GM12878 (cell line): ENCODE measurements around the gene FCRL6. TPM values are rescaled to one million over a fixed set of nuclear protein-coding genes. Genes with fewer than 3 reads are reported as not detected.

ENCODE experiments used
- ATAC-seq: fragments of 200-7000 bp; cut with Tn5 transposase; 3 replicates; pipeline ENCODE4 v1.9.1; 2020; ENCODE audit warnings: mild to moderate bottlenecking, moderate library complexity
- BruUV-seq: library from RNA; stranded (reverse); fragments of 400-500 nt; replicated peaks from 2 replicates; lab custom pipeline; 2021; lab: Mats Ljungman, UMichigan
- CTCF ChIA-PET: fragments of 300-600 bp; sonication (Branson Sonifier 250); formaldehyde crosslinking; extraction: SDS; loops from one replicate; lab custom pipeline; 2021; ENCODE audit warnings: inconsistent platforms; lab: Yijun Ruan, JAX
- POLR2A ChIA-PET: fragments of 350-600 bp; formaldehyde crosslinking; extraction: SDS; loops from one replicate; lab custom pipeline; 2021; ENCODE audit warnings: inconsistent platforms; lab: Charles Lee
- RAD21 ChIA-PET: fragments of 300-600 bp; sonication (Branson Sonifier 250); formaldehyde crosslinking; loops from one replicate; lab custom pipeline; 2023; ENCODE audit warnings: antibody characterized with exemption; ENCODE audit not compliant: unreplicated experiment; lab: Charles Lee
- SMC1A ChIA-PET: fragments of 300-600 bp; sonication (Branson Sonifier 250); formaldehyde crosslinking; loops from one replicate; lab custom pipeline; 2023; ENCODE audit not compliant: unreplicated experiment, uncharacterized antibody; lab: Charles Lee
- DNase-seq: peaks from one replicate; pipeline ENCODE4 v3.0.0-alpha.2; 2011; ENCODE audit warnings: low read depth, low spot score
- FAIRE-seq: peaks from 3 replicates; lab custom pipeline; 2011; peaks lifted over from hg19 to GRCh38; lab: Jason Lieb, UNC
- H2AFZ ChIP-seq: 2 replicates; pipeline ENCODE4 v1.6.0; 2011; ENCODE audit warnings: low read depth, low read length, control low read depth; ENCODE audit not compliant: control insufficient read depth
- H3K27ac ChIP-seq: 2 replicates; pipeline ENCODE4 v1.5.1; 2011; ENCODE audit warnings: control low read depth; ENCODE audit not compliant: control insufficient read depth, insufficient read depth
- H3K27me3 ChIP-seq, 2 experiments: replicated peaks in 1 of 2; 2 replicates each; pipeline versions ENCODE4 v1.6.0 to v1.6.1; 2011; ENCODE audit warnings: low read length in 1 of 2; ENCODE audit not compliant: control insufficient read depth in 2 of 2, insufficient read depth in 2 of 2
- H3K36me3 ChIP-seq, 2 experiments: 2 replicates each; pipeline ENCODE4 v1.5.1; 2011; ENCODE audit warnings: low read length in 1 of 2; ENCODE audit not compliant: control insufficient read depth in 2 of 2, insufficient read depth in 2 of 2
- H3K4me1 ChIP-seq: 2 replicates; pipeline ENCODE4 v1.6.1; 2011; ENCODE audit warnings: mild to moderate bottlenecking, low read length, moderate library complexity, mixed read lengths; ENCODE audit not compliant: control insufficient read depth, insufficient read depth
- H3K4me2 ChIP-seq: 2 replicates; pipeline ENCODE4 v1.6.0; 2011; ENCODE audit warnings: control low read depth; ENCODE audit not compliant: control insufficient read depth, insufficient read depth
- H3K4me3 ChIP-seq: fragments of 200-600 bp; sonication (generic); 2 replicates; pipeline ENCODE4 v1.5.1; 2016
- H3K79me2 ChIP-seq: 2 replicates; pipeline ENCODE4 v1.6.0; 2011; ENCODE audit warnings: low read length; ENCODE audit not compliant: control insufficient read depth, insufficient read depth
- H3K9ac ChIP-seq: 2 replicates; pipeline ENCODE4 v1.8.0; 2011; ENCODE audit warnings: low read length, control low read depth, mixed read lengths; ENCODE audit not compliant: control insufficient read depth, insufficient read depth
- H3K9me3 ChIP-seq: replicated peaks from 3 replicates; pipeline ENCODE4 v1.5.1; 2011; ENCODE audit warnings: mild to moderate bottlenecking, low read length; ENCODE audit not compliant: control insufficient read depth, insufficient read depth
- H4K20me1 ChIP-seq: 2 replicates; pipeline ENCODE4 v1.6.0; 2011; ENCODE audit not compliant: control insufficient read depth, insufficient read depth
- BHLHE40 ChIP-seq, 2 experiments: fragments of 450-650 bp in 1 of 2; IDR thresholded peaks; 2 replicates each; pipeline ENCODE4 v1.6.1; 2011 to 2017; ENCODE audit warnings: low read depth in 2 of 2, borderline replicate concordance in 1 of 2, improper control_type of control experiment in 1 of 2, low read length in 1 of 2, mild to moderate bottlenecking in 1 of 2
- LARP7 ChIP-seq: fragments of 450-650 bp; IDR thresholded peaks from 2 replicates; pipeline ENCODE4 v1.6.1; 2017; ENCODE audit warnings: mild to moderate bottlenecking
- MEF2A ChIP-seq: IDR thresholded peaks from 2 replicates; pipeline ENCODE4 v1.6.1; 2011; ENCODE audit warnings: low read depth, mild to moderate bottlenecking, low read length, moderate library complexity; ENCODE audit not compliant: insufficient read depth
- RUNX3 ChIP-seq: IDR thresholded peaks from 2 replicates; pipeline ENCODE4 v1.6.1; 2012; ENCODE audit warnings: low read length, inconsistent platforms
- ZNF384 ChIP-seq: IDR thresholded peaks from 2 replicates; pipeline ENCODE4 v1.6.1; 2012; ENCODE audit warnings: low read depth, mild to moderate bottlenecking, low read length, improper control_type of control experiment, borderline replicate concordance
- WGBS: methylation state at CpG from one replicate; pipeline ENCODE4 v1.1.6; 2016; ENCODE audit warnings: low lambda C conversion rate; ENCODE audit not compliant: insufficient replicate concordance, insufficient coverage; ENCODE audit errors: missing lambda C conversion rate; 5-methylcytosine and 5-hydroxymethylcytosine counted together
- in situ Hi-C: fragments of 300-500 bp; cut with MboI; formaldehyde crosslinking; loops from 9 replicates; pipeline ENCODE4 v1.14.3; 2018; ENCODE audit warnings: mixed read lengths
- intact Hi-C: fragments of 100-400 bp; cut with micrococcal nuclease; formaldehyde crosslinking; loops from one replicate; pipeline ENCODE4 v1.14.2; 2022; ENCODE audit not compliant: unreplicated experiment
- polyA plus RNA-seq, 11 experiments: library from polyadenylated mRNA; depleted of rRNA in 4 of 11; unstranded in 6 of 11; stranded (reverse) in 5 of 11; fragments of >200 nt; fragmentation: Nextera tagmentation in 4 of 11; fragmentation: Illumina TruSeq in 1 of 11; extraction: Ambion mirVana in 4 of 11; extraction: Trizol in 1 of 11; gene quantifications; 1 replicate in 1 of 11; 2 replicates in 10 of 11; pipeline versions ENCODE4 v1.2.1 to v1.2.3, GENCODE V29; 2011 to 2016; ENCODE audit warnings: inconsistent platforms in 2 of 11, missing spikeins in 2 of 11, low read depth in 1 of 11
- total RNA-seq, 4 experiments: library from RNA; depleted of rRNA in 3 of 4; stranded (reverse); fragments of >200 nt in 3 of 4; fragmentation: Illumina TruSeq in 1 of 4; extraction: Trizol in 1 of 4; gene quantifications; 2 replicates each; pipeline versions ENCODE4 v1.2.1 to v1.2.3, GENCODE V29; 2013 to 2021
- TF ChIP-seq, protein P1 (sequence below): IDR thresholded peaks from 2 replicates; pipeline ENCODE4 v1.6.1; 2012; ENCODE audit warnings: low read depth, low read length, improper control_type of control experiment

The FCRL6 gene
- total and polyA plus RNA-seq, 10 of the 15 experiments (the other 5 are each of a cell fraction or from before 2014, with no cell fraction given): 0.04 to 0.16 (median 0.11) TPM; not detected in 7

- in situ Hi-C loops: no loop called here
- ATAC-seq: no peak; the same call in 2 of the 3 replicates
- Histone ChIP-seq H3K4me3 (no peak overlapping the region), H3K79me2 (no peaks in the 10 kb centered on the region), H4K20me1 (no peaks in the 10 kb centered on the region), H3K27me3 (peaks cover 0 to 4% of the 10 kb centered on the region in 2 experiments; a peak in 1 of 4 replicates), H3K27ac (no peak overlapping the region), H3K36me3 (no peaks in the 10 kb centered on the region), H3K4me2 (no peak overlapping the region), H3K4me1 (peaks cover 35% of the 10 kb centered on the region), H2AFZ (no peak overlapping the region), H3K9ac (no peak overlapping the region), H3K9me3 (peaks cover 2% of the 10 kb centered on the region; the same call in 1 of the 3 replicates)
- DNase-seq: no peak
- RAD21 ChIA-PET: interaction anchor here (0.8 to 1.0 kb wide), 3 partner anchors 28 to 65 kb away, joined by 4 to 5 read pairs (median 4); no protein-coding TSS in a partner anchor
- intact Hi-C loops: loop anchor here (2.0 to 5.0 kb wide), 2 partner anchors 45 to 63 kb away; partner anchors contain the start of gene DUSP23
- FAIRE-seq: no peak
- POLR2A ChIA-PET: interaction anchor here (0.9 kb wide), 1 partner anchor 62 kb away, joined by 3 read pairs; no protein-coding TSS in a partner anchor
- CTCF ChIA-PET: interaction anchor here (0.9 to 16.1 kb wide), 4 partner anchors 26 to 182 kb away, joined by 3 to 178 read pairs (median 5); partner anchors contain the start of gene FCRL6
- peak; percentile 64; the same call in 1 of the 2 replicates for TF ChIP-seq ZNF384
- TF ChIP-seq RUNX3: peak; percentile 38; the same call in 1 of the 2 replicates
- 0 out of 2 replicates have a peak, but pooled peaks have one; percentile 14 for TF ChIP-seq MEF2A
- no peak for TF ChIP-seq LARP7
- TF ChIP-seq, protein P1, sequence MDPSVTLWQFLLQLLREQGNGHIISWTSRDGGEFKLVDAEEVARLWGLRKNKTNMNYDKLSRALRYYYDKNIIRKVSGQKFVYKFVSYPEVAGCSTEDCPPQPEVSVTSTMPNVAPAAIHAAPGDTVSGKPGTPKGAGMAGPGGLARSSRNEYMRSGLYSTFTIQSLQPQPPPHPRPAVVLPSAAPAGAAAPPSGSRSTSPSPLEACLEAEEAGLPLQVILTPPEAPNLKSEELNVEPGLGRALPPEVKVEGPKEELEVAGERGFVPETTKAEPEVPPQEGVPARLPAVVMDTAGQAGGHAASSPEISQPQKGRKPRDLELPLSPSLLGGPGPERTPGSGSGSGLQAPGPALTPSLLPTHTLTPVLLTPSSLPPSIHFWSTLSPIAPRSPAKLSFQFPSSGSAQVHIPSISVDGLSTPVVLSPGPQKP: no peak
- peak in 1 of 2 experiments; percentile 8; a peak in 1 of 4 replicates for TF ChIP-seq BHLHE40 (IDR thresholded peaks at IDR 0.05; ENCODE audit: borderline replicate concordance in 1 of 2, low read depth in 2 of 2, low read length in 1 of 2)
- no TSS peak for BruUV-seq
- SMC1A ChIA-PET: interaction anchor here (0.6 to 3.4 kb wide), 7 partner anchors 12 to 180 kb away, joined by 3 to 21 read pairs (median 4); no protein-coding TSS in a partner anchor
- 79% methylated on average over 3 of the region's 3 CpGs for WGBS
These were observed 25.4 kb downstream of the FCRL6 start for GRCh38 chr1:159827549-159827948.
